GM12873 (cell line): ENCODE measurements around the gene PGAM2.

Source experiments
- TF ChIP-seq, protein P1 (sequence below): IDR thresholded peaks from 2 replicates; pipeline ENCODE4 v1.5.1; 2012; ENCODE audit warnings: low read depth, mild to moderate bottlenecking, moderate library complexity, low read length, control low read depth; ENCODE audit not compliant: insufficient read depth; ENCODE audit errors: missing control alignments

The PGAM2 gene

DNA sequence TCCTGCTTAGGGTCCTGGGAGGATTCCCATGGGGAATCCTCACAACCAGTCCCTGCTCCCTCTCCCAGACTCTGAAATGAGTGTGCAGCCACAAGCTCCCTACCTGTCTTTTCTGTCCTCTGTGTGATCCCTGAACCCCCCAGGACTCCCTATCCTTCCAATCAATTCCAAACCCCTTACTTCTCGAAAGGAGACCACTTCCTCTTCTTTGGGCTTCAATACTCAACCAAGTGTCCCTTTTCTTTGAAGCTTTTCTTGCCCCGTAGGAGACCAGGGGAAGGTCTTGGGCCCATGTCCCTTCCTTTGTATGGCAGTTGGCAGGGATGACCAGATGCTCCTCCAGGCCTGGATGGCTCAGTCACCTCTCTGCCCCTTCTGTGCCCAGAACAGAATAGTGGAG is 40.5 kb upstream of the PGAM2 start:
- TF ChIP-seq, protein P1, sequence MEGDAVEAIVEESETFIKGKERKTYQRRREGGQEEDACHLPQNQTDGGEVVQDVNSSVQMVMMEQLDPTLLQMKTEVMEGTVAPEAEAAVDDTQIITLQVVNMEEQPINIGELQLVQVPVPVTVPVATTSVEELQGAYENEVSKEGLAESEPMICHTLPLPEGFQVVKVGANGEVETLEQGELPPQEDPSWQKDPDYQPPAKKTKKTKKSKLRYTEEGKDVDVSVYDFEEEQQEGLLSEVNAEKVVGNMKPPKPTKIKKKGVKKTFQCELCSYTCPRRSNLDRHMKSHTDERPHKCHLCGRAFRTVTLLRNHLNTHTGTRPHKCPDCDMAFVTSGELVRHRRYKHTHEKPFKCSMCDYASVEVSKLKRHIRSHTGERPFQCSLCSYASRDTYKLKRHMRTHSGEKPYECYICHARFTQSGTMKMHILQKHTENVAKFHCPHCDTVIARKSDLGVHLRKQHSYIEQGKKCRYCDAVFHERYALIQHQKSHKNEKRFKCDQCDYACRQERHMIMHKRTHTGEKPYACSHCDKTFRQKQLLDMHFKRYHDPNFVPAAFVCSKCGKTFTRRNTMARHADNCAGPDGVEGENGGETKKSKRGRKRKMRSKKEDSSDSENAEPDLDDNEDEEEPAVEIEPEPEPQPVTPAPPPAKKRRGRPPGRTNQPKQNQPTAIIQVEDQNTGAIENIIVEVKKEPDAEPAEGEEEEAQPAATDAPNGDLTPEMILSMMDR = no peak

DNA sequence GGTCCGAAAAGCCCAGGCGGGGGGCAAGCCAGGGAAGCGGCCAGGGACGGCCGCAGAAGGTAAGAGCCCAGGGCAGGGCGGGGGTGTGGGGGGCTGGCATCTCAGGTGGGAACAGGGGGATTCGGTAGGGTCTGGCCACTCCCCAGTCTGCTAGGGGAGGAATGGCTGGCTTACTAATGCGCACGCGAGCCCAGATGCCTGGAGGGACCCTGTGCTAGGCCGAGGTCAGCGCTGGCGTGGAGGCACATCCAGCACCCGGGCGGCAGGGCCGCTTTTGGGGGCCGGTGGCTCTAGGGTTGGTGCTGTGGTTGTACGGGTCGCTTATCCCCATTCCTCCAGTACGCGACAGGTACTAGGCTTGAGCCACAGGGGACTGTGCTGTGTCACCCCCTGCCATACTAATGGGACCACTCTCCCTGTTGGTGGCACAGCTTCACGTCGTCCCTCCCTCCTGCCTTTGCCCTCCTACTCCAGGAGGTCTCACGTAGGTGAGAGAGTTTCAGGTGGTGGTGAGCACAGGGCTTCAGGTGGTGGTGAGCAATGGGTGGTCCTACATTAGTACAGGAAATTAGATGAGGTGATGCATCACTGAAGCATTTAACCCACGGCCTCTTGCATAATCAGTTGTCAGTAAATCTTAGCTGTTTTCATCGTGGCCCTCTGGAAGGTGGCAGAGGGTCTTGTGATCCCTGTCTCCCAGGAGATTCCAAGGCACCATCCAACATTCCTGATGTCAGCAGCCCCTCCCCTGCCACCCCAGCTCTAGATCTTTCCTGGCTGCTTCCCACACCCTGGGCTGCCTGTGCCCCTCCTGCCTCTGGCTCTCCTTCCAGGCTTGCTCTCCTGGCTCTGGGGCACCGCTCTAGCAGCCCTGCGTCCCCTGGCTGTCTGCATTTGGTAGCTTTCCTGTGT is 39.7 kb upstream of the PGAM2 start:
- TF ChIP-seq, protein P1 = no peak

DNA sequence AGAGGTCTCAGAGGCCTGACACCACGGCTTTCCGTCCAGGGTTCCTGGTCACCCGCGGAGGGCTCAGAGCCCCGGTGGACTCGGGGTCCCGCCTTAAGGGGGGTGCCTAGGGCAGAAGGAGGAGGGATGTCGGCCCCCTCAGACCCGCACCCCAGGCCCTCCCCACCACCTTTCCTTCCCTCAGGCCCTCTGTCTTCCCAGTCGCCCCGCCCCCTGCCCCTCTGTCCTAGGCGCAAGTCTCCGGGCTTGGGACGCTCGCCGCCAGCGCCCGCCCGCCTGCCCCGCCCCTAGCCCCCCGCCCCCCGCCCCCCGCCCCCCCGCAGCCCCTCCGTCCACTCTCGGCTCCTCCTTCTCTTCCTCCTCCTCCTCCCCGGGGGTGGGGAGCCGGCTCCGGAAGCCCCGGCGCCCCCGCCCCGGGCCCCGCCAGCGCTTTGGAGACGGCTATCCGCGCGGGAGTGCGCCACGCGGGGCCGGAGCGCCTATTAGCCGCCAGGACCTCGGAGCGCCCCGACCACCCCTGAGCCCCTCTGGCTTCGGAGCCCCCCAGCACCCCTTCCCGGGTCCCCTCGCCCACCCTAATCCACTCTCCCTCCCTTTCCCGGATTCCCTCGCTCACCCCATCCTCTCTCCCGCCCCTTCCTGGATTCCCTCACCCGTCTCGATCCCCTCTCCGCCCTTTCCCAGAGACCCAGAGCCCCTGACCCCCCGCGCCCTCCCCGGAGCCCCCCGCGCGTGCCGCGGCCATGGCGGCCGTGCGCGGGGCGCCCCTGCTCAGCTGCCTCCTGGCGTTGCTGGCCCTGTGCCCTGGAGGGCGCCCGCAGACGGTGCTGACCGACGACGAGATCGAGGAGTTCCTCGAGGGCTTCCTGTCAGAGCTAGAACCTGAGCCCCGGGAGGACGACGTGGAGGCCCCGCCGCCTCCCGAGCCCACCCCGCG is 38.8 kb upstream of the PGAM2 start, which contains the start of gene AEBP1:
TSS of gene AEBP1 (plus strand) at position 423 of the 937 bp plus-strand sequence. CDS start at position 744, 321 bp downstream.
- TF ChIP-seq, protein P1 = no peak

DNA sequence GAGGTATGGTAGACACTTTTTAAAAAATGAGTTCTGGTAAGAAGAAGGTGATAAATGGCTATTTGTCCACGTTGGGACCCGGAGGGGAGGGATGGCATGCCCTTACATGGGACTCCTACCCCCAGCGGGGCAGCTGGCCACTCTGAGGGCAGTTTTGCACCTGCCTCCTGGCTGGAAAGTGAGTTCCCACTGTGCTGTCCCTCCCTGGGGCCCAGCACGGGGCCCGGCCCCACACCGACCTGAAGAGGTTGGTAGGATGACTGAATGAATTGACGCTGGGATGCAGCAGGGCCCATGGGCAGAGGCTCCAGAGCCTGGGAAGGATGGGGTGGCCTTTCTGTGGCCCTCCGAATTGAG is 38.2 kb upstream of the PGAM2 start:
- TF ChIP-seq, protein P1 = no peak

DNA sequence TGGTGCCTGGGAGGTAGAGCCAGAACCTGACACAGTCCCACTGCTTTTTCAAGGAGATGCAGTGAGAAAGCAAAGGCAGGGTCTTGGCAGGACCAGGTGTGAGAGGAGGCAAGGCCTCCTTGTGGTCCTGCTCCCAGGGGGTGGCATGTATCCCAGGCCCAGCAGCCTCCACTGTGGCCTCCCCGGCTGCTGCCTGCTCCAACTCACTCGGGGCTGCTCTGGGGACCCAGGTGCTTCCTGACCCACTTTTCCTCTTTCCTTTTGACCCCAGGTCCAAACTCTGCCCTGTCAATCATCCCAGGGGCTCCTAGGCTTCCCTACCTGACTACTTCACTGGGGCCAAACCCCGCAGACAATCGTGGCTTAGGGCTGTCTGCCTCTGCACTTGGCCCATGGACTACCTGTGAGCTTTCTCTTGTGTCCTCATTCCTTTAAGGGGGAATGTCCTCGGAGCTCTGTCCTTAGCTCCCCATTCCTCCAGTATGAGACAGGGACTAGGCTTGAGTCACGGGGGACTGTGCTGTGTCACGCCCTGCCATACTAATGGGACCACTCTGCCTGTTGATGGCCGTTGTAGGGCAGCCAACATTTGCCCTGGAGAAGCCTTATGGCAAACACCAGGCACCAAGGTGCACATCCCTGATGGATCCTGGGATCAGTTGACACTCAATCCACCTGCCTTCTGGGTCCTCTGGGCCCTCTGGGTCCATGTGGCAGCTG is 37.6 kb upstream of the PGAM2 start:
- TF ChIP-seq, protein P1 = no peak

DNA sequence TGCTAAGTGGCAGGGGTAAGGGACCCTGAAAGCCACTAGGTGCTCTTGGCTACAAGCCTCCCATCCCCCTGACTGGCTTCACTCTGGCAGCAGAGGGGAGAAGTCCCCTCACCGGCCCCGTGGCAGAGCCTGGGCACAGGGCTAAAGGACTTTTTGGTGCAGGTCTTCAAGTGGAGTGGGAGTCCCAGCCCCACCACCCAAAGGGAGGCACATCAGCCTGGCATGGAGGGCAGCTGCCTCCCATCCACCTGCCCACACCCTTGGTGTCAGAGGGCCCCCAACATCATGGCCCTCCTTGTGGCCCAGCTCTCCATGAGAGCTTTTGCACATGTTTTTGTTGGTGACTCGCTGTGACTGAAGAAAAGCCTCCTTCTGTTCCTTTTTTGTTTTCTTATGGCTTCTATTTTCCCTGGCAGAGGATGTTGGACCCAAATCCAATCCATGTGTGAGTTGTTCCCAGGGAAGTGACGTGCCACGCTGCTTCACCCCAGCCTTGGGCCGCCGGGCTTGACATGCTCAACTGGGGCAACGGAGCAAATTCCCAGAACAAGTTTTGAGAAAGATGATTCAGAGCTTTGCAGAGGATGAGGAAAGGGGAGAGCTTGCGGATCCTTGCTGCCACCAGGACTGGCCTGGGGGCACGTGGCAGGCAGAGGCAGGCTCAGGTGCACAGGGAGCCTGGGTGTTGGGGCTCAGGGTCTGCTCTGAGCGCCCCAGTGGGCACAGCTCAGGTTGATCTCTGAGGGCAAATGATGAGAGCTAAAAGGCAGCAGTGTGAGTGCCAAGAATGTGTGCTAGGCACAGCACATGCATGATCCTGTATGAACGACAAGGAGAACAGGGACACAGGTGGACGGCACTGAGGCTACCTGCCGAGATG is 36.8 kb upstream of the PGAM2 start:
- TF ChIP-seq, protein P1 = no peak
